ENCODE measurements around the gene FARS2. TPM values are rescaled to one million over a fixed set of nuclear protein-coding genes. Genes with fewer than 3 reads are reported as not detected.

Gene FARS2
- total RNA-seq, 1 experiment from 2014 or later: 13.8 TPM

GRCh38 chr6:5425267-5425666 is 164.0 kb downstream of the FARS2 start:
- ATAC-seq: no peak
- Histone ChIP-seq H3K27me3 (ENCODE audit: insufficient read depth, low read length) (no peaks in the 10 kb centered on the region), H3K4me2 (ENCODE audit: low read length) (no peak overlapping the region), H4K20me1 (ENCODE audit: insufficient read depth) (no peaks in the 10 kb centered on the region), H3K9me3 (ENCODE audit: control insufficient read depth in 1 of 2, insufficient read depth in 1 of 2, low read depth in 1 of 2, low read length in 2 of 2) (no peaks in the 10 kb centered on the region), H3K9me2 (ENCODE audit: insufficient read depth) (no peaks in the 10 kb centered on the region), H3K27ac (ENCODE audit: low read depth, low read length) (no peak overlapping the region), H3K36me3 (ENCODE audit: control insufficient read depth in 1 of 2, insufficient read depth in 2 of 2, low read length in 2 of 2) (no peaks in the 10 kb centered on the region), H3K79me2 (ENCODE audit: insufficient read depth, low read length) (no peaks in the 10 kb centered on the region), H3K4me1 (ENCODE audit: control insufficient read depth in 1 of 2, insufficient read depth in 2 of 2, low read length in 2 of 2) (no peaks in the 10 kb centered on the region), H2AFZ (ENCODE audit: low read depth, low read length, poor library complexity, severe bottlenecking) (no peak overlapping the region), H3K9ac (ENCODE audit: low read length) (no peak overlapping the region), H3K4me3 (replicated peaks in 1 of 2; ENCODE audit: low read depth in 1 of 2, low read length in 2 of 2) (no peak overlapping the region)
- ChIA-PET POLR2A (no interaction called here), CTCF (no interaction called here), RAD21 (ENCODE audit: low non-redundant PET in 1 of 2, low total read pairs in 2 of 2, uncharacterized antibody in 2 of 2, unreplicated experiment in 2 of 2) (no interaction called here)
- no TSS peak for BruUV-seq (replicated peaks)
- no peak for TF ChIP-seq EZH2phosphoT487 (IDR thresholded peaks at IDR 0.05; ENCODE audit: borderline replicate concordance)
- no peak for TF ChIP-seq JUND (IDR thresholded peaks at IDR 0.05)
- TF ChIP-seq SRF (IDR thresholded peaks at IDR 0.05; ENCODE audit: low read depth): no peak
- TF ChIP-seq ZBTB33 (IDR thresholded peaks at IDR 0.05; ENCODE audit: extremely low read depth, insufficient replicate concordance, low read length): no peak
- TF ChIP-seq EZH2 (IDR thresholded peaks at IDR 0.05): no peak
- TF ChIP-seq EGR1 (IDR thresholded peaks at IDR 0.05; ENCODE audit: low read depth): no peak
- TF ChIP-seq FOSL1 (IDR thresholded peaks at IDR 0.05; ENCODE audit: low read depth): no peak
- no peak for TF ChIP-seq SIN3A (IDR thresholded peaks at IDR 0.05; ENCODE audit: low read depth)
- TF ChIP-seq RAD21 (IDR thresholded peaks at IDR 0.05; ENCODE audit: low read depth): no peak
- no peak for TF ChIP-seq MAX (IDR thresholded peaks at IDR 0.05)
- no peak for TF ChIP-seq ELF1 (IDR thresholded peaks at IDR 0.05; ENCODE audit: borderline replicate concordance, low read depth)
- TF ChIP-seq ZNF274 (IDR thresholded peaks at IDR 0.05; ENCODE audit: low read depth, low read length): no peak
- TF ChIP-seq POLR2AphosphoS5 (IDR thresholded peaks at IDR 0.05; ENCODE audit: low read depth, low read length): no peak
- TF ChIP-seq TCF7L2 (IDR thresholded peaks at IDR 0.05; ENCODE audit: borderline replicate concordance, extremely low read depth, insufficient read depth, insufficient read length): no peak
- intact Hi-C loops (cut with micrococcal nuclease): no loop called here
- no peak for DNase-seq (ENCODE audit: low read depth, low spot score)

All from HCT116 (cell line).